HG03095 (cell line): ENCODE measurements around the gene TRIAP1.
A peak's percentile ranks its signal among the peaks of the same experiment; 100 is the strongest.
"Not testable (repeated sequence)": the region's sequence is repeated elsewhere in the genome, so short reads cannot be mapped to it uniquely, and the experiment has no call there.

Experiments used
- ATAC-seq: cut with Tn5 transposase; IDR thresholded peaks from one replicate; pipeline ENCODE4 v1.9.1; 2021; ENCODE audit warnings: moderate library complexity; ENCODE audit not compliant: unreplicated experiment

TRIAP1 gene

GRCh38 chr12:120445911-120446843, at the start of gene TRIAP1, which contains the start of gene GATC:
Gene TRIAP1, minus strand, starts transcription at chr12:120446384. Its CDS starts 12 bp downstream, at chr12:120446372.
Gene GATC, plus strand, starts transcription at chr12:120446444. Its CDS starts 37 bp downstream, at chr12:120446481.
- ATAC-seq: peak; percentile 64

GRCh38 chr12:120495186-120495730, 49.1 kb upstream of the TRIAP1 start:
- peak; percentile 13 for ATAC-seq

- ATAC-seq: no peak
Measured at GRCh38 chr12:120490833-120491512, 44.8 kb upstream of the TRIAP1 start.

- no peak for ATAC-seq
Measured at GRCh38 chr12:120490325-120490724, 44.1 kb upstream of the TRIAP1 start.

- no peak for ATAC-seq
Measured at GRCh38 chr12:120489018-120489417, 42.8 kb upstream of the TRIAP1 start.

DNA sequence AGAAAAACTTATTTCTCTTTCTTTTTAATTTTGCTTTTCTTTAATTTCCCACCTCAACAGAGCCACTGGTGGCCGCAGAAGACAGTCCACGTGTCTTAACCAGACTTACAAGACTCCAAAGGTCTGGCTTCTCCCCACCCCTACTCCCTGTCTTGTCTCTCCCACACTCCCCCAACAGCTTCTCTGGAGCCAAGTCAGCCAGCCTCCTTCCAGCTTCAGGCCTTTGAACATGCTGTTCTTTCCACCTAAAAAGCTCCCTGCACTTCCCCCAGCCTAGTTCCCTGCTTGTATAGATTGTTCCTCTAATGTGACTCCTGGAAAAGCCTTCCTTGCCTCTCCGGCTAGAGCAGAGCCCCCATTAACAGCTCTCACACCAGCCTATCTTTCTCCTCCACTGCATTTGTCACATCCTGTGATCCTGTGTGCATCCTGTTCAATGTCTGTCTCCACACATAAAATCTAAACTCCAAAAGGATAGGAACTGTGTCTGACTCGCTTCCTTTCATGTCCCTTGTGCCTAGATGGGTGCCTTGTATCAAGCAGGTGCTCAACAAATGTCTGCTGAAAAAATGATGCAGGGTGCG, 42.0 kb upstream of the TRIAP1 start:
- ATAC-seq: no peak

DNA sequence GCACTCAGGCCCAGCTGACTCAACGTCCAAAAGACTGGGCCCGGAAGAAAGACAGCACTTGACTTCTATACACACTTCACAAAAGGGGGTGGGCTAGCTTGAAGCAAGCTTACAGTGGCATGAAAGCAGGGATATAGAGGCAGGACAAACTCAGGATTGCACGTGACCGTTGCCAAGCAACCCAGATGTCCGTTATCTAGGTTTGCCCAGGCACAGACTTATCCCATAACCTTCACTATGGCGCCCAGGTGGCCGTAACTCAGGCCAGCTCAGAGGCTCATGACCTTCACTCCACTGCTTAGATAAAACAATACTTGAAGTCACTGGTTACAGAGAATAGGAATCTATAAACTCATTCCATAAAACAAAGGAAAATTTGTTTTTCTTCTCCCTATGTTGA, 41.4 kb upstream of the TRIAP1 start:
- ATAC-seq: not testable (repeated sequence)

- ATAC-seq: no peak
Measured at GRCh38 chr12:120485961-120486881, 40.0 kb upstream of the TRIAP1 start.

- ATAC-seq: no peak
Measured at GRCh38 chr12:120483621-120484020, 37.4 kb upstream of the TRIAP1 start.

- ATAC-seq: no peak
Measured at GRCh38 chr12:120481022-120481767, 35.0 kb upstream of the TRIAP1 start.

- ATAC-seq: no peak
Measured at GRCh38 chr12:120480211-120480610, 34.0 kb upstream of the TRIAP1 start.

GRCh38 chr12:120479458-120479857, 33.3 kb upstream of the TRIAP1 start:
- ATAC-seq: no peak

DNA sequence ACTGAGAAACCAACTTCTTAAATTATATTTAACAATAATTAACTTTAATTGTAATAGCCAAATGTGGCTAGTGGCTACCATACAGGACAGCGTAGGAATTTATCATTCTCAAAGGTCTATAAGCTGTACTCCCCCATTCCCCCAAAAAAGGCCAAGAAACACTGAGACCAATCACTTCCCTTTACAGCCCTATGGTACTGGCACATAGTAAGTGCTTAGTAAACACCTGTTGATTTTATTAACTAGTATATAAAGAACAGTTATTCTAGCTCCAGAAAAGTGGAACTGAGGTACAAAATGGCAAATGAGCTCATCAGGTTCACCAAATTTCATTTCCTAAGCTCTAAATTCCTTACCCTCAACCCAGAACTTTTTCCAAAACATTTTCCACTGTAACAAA, 29.5 kb upstream of the TRIAP1 start:
- no peak for ATAC-seq

- ATAC-seq: no peak
Measured at GRCh38 chr12:120474616-120474960, 28.4 kb upstream of the TRIAP1 start.

- no peak for ATAC-seq
Measured at GRCh38 chr12:120473807-120474615, 27.8 kb upstream of the TRIAP1 start.

DNA sequence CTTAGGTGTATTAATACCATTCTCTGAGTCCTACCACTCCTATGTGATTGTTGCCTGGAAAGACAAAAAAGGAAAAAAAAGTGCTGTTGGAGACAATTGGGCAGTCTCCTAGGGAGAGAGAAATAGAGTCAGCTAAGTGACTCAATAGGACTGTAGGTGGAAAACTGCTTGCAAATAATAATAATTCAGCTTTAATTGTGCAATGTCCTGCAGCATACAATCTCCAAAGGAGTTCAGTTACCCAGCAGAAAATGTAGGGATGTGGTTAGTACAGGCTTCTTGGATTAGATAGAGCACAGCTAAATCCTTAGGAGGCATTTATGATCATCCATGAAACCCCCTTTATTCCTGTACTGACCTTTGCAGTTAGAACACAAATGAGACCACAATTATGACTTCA, 26.3 kb upstream of the TRIAP1 start:
- ATAC-seq: no peak

GRCh38 chr12:120470150-120470784, 24.1 kb upstream of the TRIAP1 start:
- ATAC-seq: no peak

DNA sequence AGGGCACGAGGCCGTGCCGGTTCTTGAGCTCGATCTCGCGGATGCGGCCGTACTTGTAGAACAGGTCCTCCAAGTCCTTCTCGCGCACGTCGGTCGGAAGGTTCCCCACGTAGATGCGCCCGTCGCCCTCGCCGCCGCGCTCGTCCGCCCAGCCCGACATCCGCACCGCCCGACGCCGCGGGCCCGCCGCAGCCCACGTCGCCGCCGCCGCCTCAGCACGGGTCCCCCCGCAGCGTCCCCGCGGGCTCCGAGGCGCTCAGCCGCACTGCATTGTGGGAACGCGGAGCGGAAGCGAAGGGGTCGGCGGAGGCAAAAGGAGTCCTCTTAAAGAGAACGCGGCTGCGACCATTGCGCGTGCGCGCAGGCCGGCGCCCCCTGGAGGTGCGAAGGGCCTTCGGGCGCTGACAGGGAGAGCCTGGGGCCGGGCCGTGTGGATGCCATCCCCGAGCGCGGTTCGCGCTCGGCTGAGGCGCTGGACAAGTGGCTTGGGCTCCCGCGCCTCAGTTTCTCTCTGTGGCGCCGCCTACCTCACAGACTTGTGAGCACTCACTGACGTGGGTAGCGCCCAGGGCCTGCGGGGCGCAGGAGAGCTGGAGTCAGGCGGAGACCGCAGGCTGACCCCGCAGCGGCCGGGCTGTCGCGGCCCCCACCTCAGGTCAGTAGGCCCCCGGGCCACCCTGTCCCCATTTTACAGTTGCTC, 23.4 kb upstream of the TRIAP1 start, which contains the start of gene SRSF9:
Gene SRSF9, minus strand, starts transcription at position 299 of the 700 bp plus-strand sequence. Its CDS starts 139 bp downstream, at position 160.
- ATAC-seq: peak; percentile 86
